Inferior parietal cortex (tissue), 1 donor: ENCODE measurements around the gene CHKA.

ENCODE experiments used
- DNase-seq: peaks from one replicate; pipeline ENCODE4 v3.0.0-alpha.2; 2016; ENCODE audit errors: extremely low spot score

The CHKA gene

GRCh38 chr11:68044145-68044813, 76.9 kb downstream of the CHKA start:
- DNase-seq = no peak

GRCh38 chr11:68043349-68044144, 77.6 kb downstream of the CHKA start:
- DNase-seq = no peak

GRCh38 chr11:68043029-68043348, 78.2 kb downstream of the CHKA start:
- DNase-seq = no peak

- no peak for DNase-seq
Observed at GRCh38 chr11:68042219-68043028, 78.8 kb downstream of the CHKA start.

GRCh38 chr11:68041617-68042218, 79.5 kb downstream of the CHKA start:
- DNase-seq = no peak

GRCh38 chr11:68040957-68041591, 80.1 kb downstream of the CHKA start:
- no peak for DNase-seq

- DNase-seq = no peak
Observed at GRCh38 chr11:68040101-68040956, 80.9 kb downstream of the CHKA start.

- no peak for DNase-seq
Observed at GRCh38 chr11:68039526-68040086, 81.6 kb downstream of the CHKA start.

GRCh38 chr11:68038718-68039525, 82.3 kb downstream of the CHKA start, which contains the start of gene TCIRG1:
TCIRG1 (plus strand) TSS chr11:68039025; CDS start chr11:68041272, 2,247 bp downstream.
- DNase-seq = no peak

GRCh38 chr11:68038226-68038717, 82.9 kb downstream of the CHKA start:
- no peak for DNase-seq

- no peak for DNase-seq
Observed at GRCh38 chr11:68037411-68038225, 83.6 kb downstream of the CHKA start.

- DNase-seq = no peak
Observed at GRCh38 chr11:68036717-68037239, 84.4 kb downstream of the CHKA start.

- no peak for DNase-seq
Observed at GRCh38 chr11:68036141-68036716, 85.0 kb downstream of the CHKA start.

- DNase-seq = no peak
Observed at GRCh38 chr11:68035266-68035876, 85.8 kb downstream of the CHKA start.

- no peak for DNase-seq
Observed at GRCh38 chr11:68033708-68034045, 87.5 kb downstream of the CHKA start.

- DNase-seq = no peak
Observed at GRCh38 chr11:68032997-68033707, 88.0 kb downstream of the CHKA start.

GRCh38 chr11:68032003-68032402, 89.2 kb downstream of the CHKA start:
- no peak for DNase-seq
